H9 (cell line): ENCODE measurements around the gene ZSCAN9. TPM values are rescaled to one million over a fixed set of nuclear protein-coding genes. Genes with fewer than 3 reads are reported as not detected.

Experiments
- DNase-seq: peaks from one replicate; pipeline ENCODE4 v3.0.0-alpha.2; 2017
- H2AFZ ChIP-seq: one replicate; pipeline ENCODE4 v1.6.1; 2013; ENCODE audit warnings: mild to moderate bottlenecking, low read length, control low read depth, moderate library complexity
- H2AK5ac ChIP-seq: 2 replicates; pipeline ENCODE4 v1.6.1; 2013; ENCODE audit warnings: low read length, control low read depth, mixed read lengths; ENCODE audit not compliant: insufficient read length
- H2BK120ac ChIP-seq: one replicate; pipeline ENCODE4 v1.6.1; 2013; ENCODE audit warnings: low read depth, mild to moderate bottlenecking, low read length, control low read depth, inconsistent platforms; ENCODE audit not compliant: poor library complexity, severe bottlenecking
- H2BK12ac ChIP-seq: 2 replicates; pipeline ENCODE4 v1.6.1; 2013; ENCODE audit warnings: low read length, control low read depth, mixed read lengths, low read depth; ENCODE audit not compliant: insufficient read length
- H2BK15ac ChIP-seq: 2 replicates; pipeline ENCODE4 v1.6.1; 2013; ENCODE audit warnings: low read depth, low read length, control low read depth
- H2BK20ac ChIP-seq: one replicate; pipeline ENCODE4 v1.6.1; 2013; ENCODE audit warnings: low read depth, mild to moderate bottlenecking, low read length, control low read depth, inconsistent platforms; ENCODE audit not compliant: poor library complexity, severe bottlenecking
- H2BK5ac ChIP-seq: 2 replicates; pipeline ENCODE4 v1.6.1; 2013; ENCODE audit warnings: low read length, control low read depth, mixed read lengths; ENCODE audit not compliant: insufficient read length
- H3K14ac ChIP-seq: 2 replicates; pipeline ENCODE4 v1.6.1; 2013; ENCODE audit warnings: low read length, control low read depth; ENCODE audit not compliant: insufficient read depth
- H3K18ac ChIP-seq: 2 replicates; pipeline ENCODE4 v1.6.1; 2013; ENCODE audit warnings: low read depth, mild to moderate bottlenecking, mixed read lengths, low read length, control low read depth; ENCODE audit not compliant: insufficient read length
- H3K23ac ChIP-seq: 2 replicates; pipeline ENCODE4 v1.6.1; 2013; ENCODE audit warnings: low read length, control low read depth, mixed read lengths, low read depth; ENCODE audit not compliant: insufficient read length
- H3K23me2 ChIP-seq: 2 replicates; pipeline ENCODE4 v1.6.1; 2013; ENCODE audit warnings: low read depth, mild to moderate bottlenecking, mixed read lengths, low read length, control low read depth; ENCODE audit not compliant: insufficient read length, poor library complexity, severe bottlenecking
- H3K27ac ChIP-seq: 2 replicates; pipeline ENCODE4 v1.5.1; 2013; ENCODE audit warnings: low read length, control low read depth, mixed read lengths, low read depth; ENCODE audit not compliant: insufficient read length
- H3K27me3 ChIP-seq: 2 replicates; pipeline ENCODE4 v1.6.1; 2013; ENCODE audit warnings: low read length, control low read depth, inconsistent platforms; ENCODE audit not compliant: insufficient read depth
- H3K4ac ChIP-seq: 2 replicates; pipeline ENCODE4 v1.6.1; 2013; ENCODE audit warnings: low read depth, mild to moderate bottlenecking, control low read depth, inconsistent platforms, low read length, moderate library complexity
- H3K4me1 ChIP-seq: 2 replicates; pipeline ENCODE4 v1.6.1; 2013; ENCODE audit warnings: low read length, control low read depth, inconsistent platforms; ENCODE audit not compliant: insufficient read depth
- H3K4me2 ChIP-seq: 2 replicates; pipeline ENCODE4 v1.6.1; 2013; ENCODE audit warnings: low read length, control low read depth, mixed read lengths; ENCODE audit not compliant: insufficient read length, insufficient read depth
- H3K56ac ChIP-seq: 2 replicates; pipeline ENCODE4 v1.6.1; 2013; ENCODE audit warnings: low read depth, mild to moderate bottlenecking, mixed read lengths, low read length, control low read depth; ENCODE audit not compliant: insufficient read length
- H3K79me1 ChIP-seq: 2 replicates; pipeline ENCODE4 v1.6.1; 2013; ENCODE audit warnings: low read depth, mild to moderate bottlenecking, moderate library complexity, low read length, control low read depth, inconsistent platforms; ENCODE audit not compliant: insufficient read depth, poor library complexity, severe bottlenecking
- H3K79me2 ChIP-seq: 2 replicates; pipeline ENCODE4 v1.6.1; 2013; ENCODE audit warnings: low read length, control low read depth, inconsistent platforms; ENCODE audit not compliant: insufficient read depth
- H3K9ac ChIP-seq: 2 replicates; pipeline ENCODE4 v1.6.1; 2013; ENCODE audit warnings: low read length, control low read depth, mixed read lengths; ENCODE audit not compliant: insufficient read length; ENCODE audit errors: extremely low read depth
- H3K9me3 ChIP-seq: one replicate; pipeline ENCODE4 v1.6.1; 2013; ENCODE audit warnings: low read depth, low read length, inconsistent platforms; ENCODE audit not compliant: control insufficient read depth
- H3T11ph ChIP-seq: one replicate; pipeline ENCODE4 v1.6.1; 2013; ENCODE audit warnings: mild to moderate bottlenecking, low read length, control low read depth, inconsistent platforms
- H4K20me1 ChIP-seq: one replicate; pipeline ENCODE4 v1.6.1; 2013; ENCODE audit not compliant: control insufficient read depth, insufficient read length, insufficient read depth
- H4K5ac ChIP-seq: 2 replicates; pipeline ENCODE4 v1.6.1; 2013; ENCODE audit warnings: low read depth, mild to moderate bottlenecking, mixed read lengths, low read length, control low read depth; ENCODE audit not compliant: insufficient read length
- H4K8ac ChIP-seq: replicated peaks from 2 replicates; pipeline ENCODE4 v1.6.1; 2013; ENCODE audit warnings: low read length, control low read depth, mixed read lengths, low read depth; ENCODE audit not compliant: insufficient read length
- H4K91ac ChIP-seq: 2 replicates; pipeline ENCODE4 v1.6.1; 2013; ENCODE audit warnings: low read depth, mild to moderate bottlenecking, moderate library complexity, mixed read lengths, low read length, control low read depth; ENCODE audit not compliant: insufficient read length
- H3K27ac Mint-ChIP-seq, 3 experiments: 2 replicates in 2 of 3; 3 replicates in 1 of 3; pipeline ENCODE4 v1.8.0; 2020 to 2021; ENCODE audit warnings: mixed read lengths in 3 of 3, mild to moderate bottlenecking in 1 of 3, moderate library complexity in 1 of 3
- H3K27me3 Mint-ChIP-seq: 2 replicates; pipeline ENCODE4 v1.8.0; 2021; ENCODE audit warnings: low read depth, mild to moderate bottlenecking, moderate library complexity, mixed read lengths
- H3K36me3 Mint-ChIP-seq, 3 experiments: 2 replicates in 2 of 3; 3 replicates in 1 of 3; pipeline ENCODE4 v1.8.0; 2020 to 2021; ENCODE audit warnings: low read depth in 3 of 3, mixed read lengths in 3 of 3; ENCODE audit not compliant: insufficient read depth in 1 of 3
- H3K4me1 Mint-ChIP-seq, 2 experiments: 2 replicates each; pipeline ENCODE4 v1.8.0; 2020; ENCODE audit warnings: mixed read lengths in 2 of 2
- H3K4me3 Mint-ChIP-seq, 2 experiments: 2 replicates in 1 of 2; 3 replicates in 1 of 2; pipeline ENCODE4 v1.8.0; 2020 to 2021; ENCODE audit warnings: mild to moderate bottlenecking in 2 of 2, mixed read lengths in 2 of 2, moderate library complexity in 1 of 2
- H3K9me3 Mint-ChIP-seq, 2 experiments: 2 replicates in 1 of 2; 3 replicates in 1 of 2; pipeline ENCODE4 v1.8.0; 2020; ENCODE audit warnings: mild to moderate bottlenecking in 2 of 2, mixed read lengths in 2 of 2, moderate library complexity in 1 of 2
- WGBS: extraction: QIAGEN DNeasy Blood & Tissue Kit; methylation state at CpG from one replicate; pipeline ENCODE4 v1.1.7; 2013; ENCODE audit warnings: missing lambda C conversion rate, low lambda C conversion rate, mixed read lengths; ENCODE audit not compliant: insufficient read length; ENCODE audit errors: extremely low coverage; 5-methylcytosine and 5-hydroxymethylcytosine counted together
- total RNA-seq: library from RNA; stranded (reverse); gene quantifications from 2 replicates; pipeline ENCODE4 v1.2.1, GENCODE V29; 2021
- TF ChIP-seq, protein P1 (sequence below): fragments of 200-600 bp; sonication (generic); conservative IDR thresholded peaks from 3 replicates; pipeline ENCODE4 v1.8.0; 2021; ENCODE audit warnings: antibody characterized with exemption, mild to moderate bottlenecking

Gene ZSCAN9
- total RNA-seq, 1 experiment from 2014 or later, result 11.5 TPM

DNA sequence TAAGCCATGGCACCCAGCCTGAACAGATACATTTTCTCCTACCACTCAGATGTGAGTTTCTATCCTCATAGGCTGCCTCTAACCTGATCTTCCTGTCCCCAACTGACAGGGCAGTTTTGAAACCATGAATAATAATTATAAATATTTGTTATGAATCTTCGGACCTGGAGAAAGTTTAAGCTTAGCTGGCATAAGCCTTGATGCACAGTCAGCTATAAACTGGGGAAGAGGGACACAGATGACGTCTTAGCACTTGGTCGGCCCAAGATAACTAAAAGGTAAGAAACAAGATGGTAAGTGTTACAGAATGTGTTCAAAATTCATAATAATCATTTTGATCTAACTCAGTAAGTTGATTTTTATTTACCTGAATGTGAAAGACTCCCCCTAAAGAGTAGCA lies 18.9 kb downstream of the ZSCAN9 start:
- H3K56ac ChIP-seq, result no peak overlapping the region
- no peaks in the 10 kb centered on the region for H3K23me2 ChIP-seq
- no peak overlapping the region for H3K4me2 ChIP-seq
- no peak overlapping the region for H2BK12ac ChIP-seq
- no peaks in the 10 kb centered on the region for H3K79me2 ChIP-seq
- no peak overlapping the region for H3K18ac ChIP-seq
- H4K20me1 ChIP-seq, result no peaks in the 10 kb centered on the region
- no peak overlapping the region for H3K14ac ChIP-seq
- no peak overlapping the region for H3K27ac Mint-ChIP-seq
- no peak overlapping the region for H2AK5ac ChIP-seq
- H3K27ac ChIP-seq, result no peak overlapping the region
- no peaks in the 10 kb centered on the region for H3K79me1 ChIP-seq
- no peaks in the 10 kb centered on the region for H3K27me3 Mint-ChIP-seq
- peaks cover 11 to 43% (median 39%) of the 10 kb centered on the region in 3 experiments; a peak in 6 of 7 replicates for H3K36me3 Mint-ChIP-seq
- H2BK20ac ChIP-seq, result no peak overlapping the region
- no peaks in the 10 kb centered on the region for H3K9me3 ChIP-seq
- no peaks in the 10 kb centered on the region for H3K4me1 ChIP-seq
- H2BK15ac ChIP-seq, result no peak overlapping the region
- H4K5ac ChIP-seq, result no peak overlapping the region
- no peak overlapping the region for H3K4me3 Mint-ChIP-seq
- no peaks in the 10 kb centered on the region for H3K9me3 Mint-ChIP-seq
- H3K23ac ChIP-seq, result no peak overlapping the region
- no peak overlapping the region for H4K91ac ChIP-seq
- TF ChIP-seq, protein P1, sequence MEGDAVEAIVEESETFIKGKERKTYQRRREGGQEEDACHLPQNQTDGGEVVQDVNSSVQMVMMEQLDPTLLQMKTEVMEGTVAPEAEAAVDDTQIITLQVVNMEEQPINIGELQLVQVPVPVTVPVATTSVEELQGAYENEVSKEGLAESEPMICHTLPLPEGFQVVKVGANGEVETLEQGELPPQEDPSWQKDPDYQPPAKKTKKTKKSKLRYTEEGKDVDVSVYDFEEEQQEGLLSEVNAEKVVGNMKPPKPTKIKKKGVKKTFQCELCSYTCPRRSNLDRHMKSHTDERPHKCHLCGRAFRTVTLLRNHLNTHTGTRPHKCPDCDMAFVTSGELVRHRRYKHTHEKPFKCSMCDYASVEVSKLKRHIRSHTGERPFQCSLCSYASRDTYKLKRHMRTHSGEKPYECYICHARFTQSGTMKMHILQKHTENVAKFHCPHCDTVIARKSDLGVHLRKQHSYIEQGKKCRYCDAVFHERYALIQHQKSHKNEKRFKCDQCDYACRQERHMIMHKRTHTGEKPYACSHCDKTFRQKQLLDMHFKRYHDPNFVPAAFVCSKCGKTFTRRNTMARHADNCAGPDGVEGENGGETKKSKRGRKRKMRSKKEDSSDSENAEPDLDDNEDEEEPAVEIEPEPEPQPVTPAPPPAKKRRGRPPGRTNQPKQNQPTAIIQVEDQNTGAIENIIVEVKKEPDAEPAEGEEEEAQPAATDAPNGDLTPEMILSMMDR, result no peak
- H2AFZ ChIP-seq, result no peak overlapping the region
- H3K27me3 ChIP-seq, result no peaks in the 10 kb centered on the region; the same call in 1 of the 2 replicates
- no peak overlapping the region for H3K4ac ChIP-seq
- no peak overlapping the region for H4K8ac ChIP-seq
- DNase-seq, result no peak
- H2BK120ac ChIP-seq, result no peak overlapping the region
- no peak overlapping the region for H3K9ac ChIP-seq
- H3K4me1 Mint-ChIP-seq, result no peaks in the 10 kb centered on the region
- H3T11ph ChIP-seq, result no peak overlapping the region
- H2BK5ac ChIP-seq, result no peak overlapping the region
- no CpG with 5 or more reads among the region's 3 CpGs for WGBS
